Measurements from ENCODE around the gene ARPC3. TPM values are rescaled to one million over a fixed set of nuclear protein-coding genes. Genes with fewer than 3 reads are reported as not detected.

Gene ARPC3
- total and polyA plus RNA-seq, 9 of the 15 experiments (the other 6 are each of a cell fraction or from before 2014, with no cell fraction given), result 74.2 to 575 (median 345) TPM

DNA sequence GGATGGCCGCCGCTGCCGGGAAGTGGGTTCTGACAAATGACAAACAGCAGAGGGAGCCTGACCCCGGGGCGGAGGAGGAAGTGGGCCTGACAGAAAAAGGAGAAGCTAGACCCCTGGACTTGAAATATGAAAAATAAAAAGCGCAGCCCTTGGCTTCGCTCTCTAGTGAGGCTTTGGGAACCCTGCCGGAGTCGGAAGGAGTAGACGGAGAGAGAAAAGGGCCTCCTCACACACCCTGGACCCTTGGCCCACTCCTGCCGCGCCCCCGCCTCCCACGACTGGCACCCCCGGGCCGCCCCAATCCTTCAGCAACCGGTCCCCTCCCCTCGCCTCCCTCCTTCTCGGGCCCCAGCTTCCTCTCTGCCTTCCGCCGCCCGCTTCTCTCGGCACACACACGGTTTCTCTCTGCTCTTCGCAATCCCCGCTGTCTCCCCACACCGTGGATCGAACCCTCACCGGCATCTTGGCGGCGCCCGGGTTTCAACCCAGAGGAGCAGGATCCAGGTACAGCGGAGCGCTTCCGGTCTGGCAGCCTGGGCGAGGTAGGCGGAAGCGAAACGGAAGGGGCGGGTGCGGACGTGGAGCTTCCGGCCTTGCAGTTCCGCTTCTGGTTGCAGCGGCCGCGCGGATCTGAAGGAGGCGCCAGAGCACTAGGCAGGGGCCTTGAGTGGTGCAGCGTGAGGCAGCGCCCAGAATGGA, at the start of gene ARPC3 (continued):
- TF ChIP-seq POLR2AphosphoS2 (IDR thresholded peaks at IDR 0.05; ENCODE audit: low read length) (peak; percentile 78; the same call in 1 of the 2 replicates), CBX3 (IDR thresholded peaks at IDR 0.05; ENCODE audit: borderline replicate concordance in 1 of 2, low read length in 2 of 2) (no peak), MCM7 (IDR thresholded peaks at IDR 0.05) (no peak), MAFK (IDR thresholded peaks at IDR 0.05; ENCODE audit: low read length) (no peak), GATAD2A (IDR thresholded peaks at IDR 0.05) (no peak), CCAR2 (IDR thresholded peaks at IDR 0.05; ENCODE audit: low read depth, low read length) (no peak), SREBF2 (CRISPR knock-in tag; IDR thresholded peaks at IDR 0.05) (no peak), NELFE (IDR thresholded peaks at IDR 0.05; ENCODE audit: insufficient read depth, insufficient read length) (no peak), ILF3 (IDR thresholded peaks at IDR 0.05; ENCODE audit: borderline replicate concordance) (no peak), PRPF4 (IDR thresholded peaks at IDR 0.05; ENCODE audit: insufficient read depth, low read depth, low read length, poor library complexity, severe bottlenecking) (no peak), MTF1 (CRISPR knock-in tag; IDR thresholded peaks at IDR 0.05; ENCODE audit: borderline replicate concordance) (no peak), MYC (IDR thresholded peaks at IDR 0.05; ENCODE audit: low read depth, low read length) (peak; percentile 74), MYC (CRISPR knock-in tag; IDR thresholded peaks at IDR 0.05; ENCODE audit: borderline replicate concordance, low read depth) (no peak), ATF7 (IDR thresholded peaks at IDR 0.05) (peak; percentile 72; the same call in 1 of the 2 replicates), SAFB2 (IDR thresholded peaks at IDR 0.05; ENCODE audit: borderline replicate concordance, low read depth, low read length, severe bottlenecking) (no peak)
- TF ChIP-seq, protein P1, sequence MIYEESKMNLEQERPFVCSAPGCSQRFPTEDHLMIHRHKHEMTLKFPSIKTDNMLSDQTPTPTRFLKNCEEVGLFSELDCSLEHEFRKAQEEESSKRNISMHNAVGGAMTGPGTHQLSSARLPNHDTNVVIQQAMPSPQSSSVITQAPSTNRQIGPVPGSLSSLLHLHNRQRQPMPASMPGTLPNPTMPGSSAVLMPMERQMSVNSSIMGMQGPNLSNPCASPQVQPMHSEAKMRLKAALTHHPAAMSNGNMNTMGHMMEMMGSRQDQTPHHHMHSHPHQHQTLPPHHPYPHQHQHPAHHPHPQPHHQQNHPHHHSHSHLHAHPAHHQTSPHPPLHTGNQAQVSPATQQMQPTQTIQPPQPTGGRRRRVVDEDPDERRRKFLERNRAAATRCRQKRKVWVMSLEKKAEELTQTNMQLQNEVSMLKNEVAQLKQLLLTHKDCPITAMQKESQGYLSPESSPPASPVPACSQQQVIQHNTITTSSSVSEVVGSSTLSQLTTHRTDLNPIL (CRISPR knock-in tag; IDR thresholded peaks at IDR 0.05), result no peak
- TF ChIP-seq, protein P2, sequence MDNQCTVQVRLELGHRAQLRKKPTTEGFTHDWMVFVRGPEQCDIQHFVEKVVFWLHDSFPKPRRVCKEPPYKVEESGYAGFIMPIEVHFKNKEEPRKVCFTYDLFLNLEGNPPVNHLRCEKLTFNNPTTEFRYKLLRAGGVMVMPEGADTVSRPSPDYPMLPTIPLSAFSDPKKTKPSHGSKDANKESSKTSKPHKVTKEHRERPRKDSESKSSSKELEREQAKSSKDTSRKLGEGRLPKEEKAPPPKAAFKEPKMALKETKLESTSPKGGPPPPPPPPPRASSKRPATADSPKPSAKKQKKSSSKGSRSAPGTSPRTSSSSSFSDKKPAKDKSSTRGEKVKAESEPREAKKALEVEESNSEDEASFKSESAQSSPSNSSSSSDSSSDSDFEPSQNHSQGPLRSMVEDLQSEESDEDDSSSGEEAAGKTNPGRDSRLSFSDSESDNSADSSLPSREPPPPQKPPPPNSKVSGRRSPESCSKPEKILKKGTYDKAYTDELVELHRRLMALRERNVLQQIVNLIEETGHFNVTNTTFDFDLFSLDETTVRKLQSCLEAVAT (IDR thresholded peaks at IDR 0.05), result no peak
- TF ChIP-seq, protein P3, sequence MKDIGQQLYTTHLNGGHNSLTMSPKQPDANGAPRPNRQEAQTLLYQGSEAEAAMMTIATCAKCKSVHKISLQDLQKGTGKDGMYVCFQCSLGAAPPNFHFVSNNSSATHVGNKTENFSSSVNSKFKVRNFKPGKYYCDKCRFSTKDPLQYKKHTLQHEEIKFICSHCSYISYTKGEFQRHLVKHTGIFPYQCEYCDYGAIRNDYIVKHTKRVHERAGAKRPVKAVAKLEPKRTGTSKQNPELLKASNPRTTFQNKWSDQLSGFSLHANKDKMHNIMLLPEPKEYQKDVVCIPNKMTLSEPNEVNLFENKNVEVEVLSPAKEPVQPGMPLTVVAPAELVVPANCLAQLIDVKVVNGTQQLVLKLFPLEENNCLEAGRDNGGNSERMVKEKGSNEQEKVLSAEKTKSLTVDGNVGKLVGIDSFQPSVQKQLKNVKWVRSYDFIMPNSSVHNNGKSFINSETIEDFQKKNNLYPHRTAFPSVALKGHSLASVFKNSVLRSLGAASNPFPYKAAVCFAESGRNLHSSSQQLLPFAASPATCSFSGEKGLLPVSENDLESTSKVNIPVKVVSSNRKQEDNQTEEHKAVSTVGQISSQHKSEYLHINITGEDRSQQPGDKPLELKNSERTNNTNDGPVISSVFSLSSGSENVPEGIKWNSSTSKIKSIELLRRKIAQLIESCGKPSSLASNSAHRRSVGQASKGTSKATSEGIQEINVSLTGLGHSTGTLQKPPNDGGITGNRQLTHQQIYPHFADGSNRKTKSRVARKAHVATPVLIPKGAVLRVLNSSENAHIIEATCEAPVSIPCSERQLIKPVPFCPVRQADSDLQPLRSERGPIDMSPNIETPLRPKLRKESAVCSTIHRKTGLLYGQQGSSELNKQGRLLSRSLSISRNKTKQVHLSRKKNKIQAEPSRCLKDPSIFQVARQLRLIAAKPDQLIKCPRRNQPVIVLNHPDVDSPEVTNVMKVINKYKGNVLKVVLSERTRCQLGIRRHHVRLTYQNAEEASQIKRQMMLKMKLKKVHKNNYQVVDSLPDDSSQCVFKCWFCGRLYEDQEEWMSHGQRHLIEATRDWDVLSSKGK (CRISPR knock-in tag; IDR thresholded peaks at IDR 0.05), result no peak
- TF ChIP-seq, protein P4, sequence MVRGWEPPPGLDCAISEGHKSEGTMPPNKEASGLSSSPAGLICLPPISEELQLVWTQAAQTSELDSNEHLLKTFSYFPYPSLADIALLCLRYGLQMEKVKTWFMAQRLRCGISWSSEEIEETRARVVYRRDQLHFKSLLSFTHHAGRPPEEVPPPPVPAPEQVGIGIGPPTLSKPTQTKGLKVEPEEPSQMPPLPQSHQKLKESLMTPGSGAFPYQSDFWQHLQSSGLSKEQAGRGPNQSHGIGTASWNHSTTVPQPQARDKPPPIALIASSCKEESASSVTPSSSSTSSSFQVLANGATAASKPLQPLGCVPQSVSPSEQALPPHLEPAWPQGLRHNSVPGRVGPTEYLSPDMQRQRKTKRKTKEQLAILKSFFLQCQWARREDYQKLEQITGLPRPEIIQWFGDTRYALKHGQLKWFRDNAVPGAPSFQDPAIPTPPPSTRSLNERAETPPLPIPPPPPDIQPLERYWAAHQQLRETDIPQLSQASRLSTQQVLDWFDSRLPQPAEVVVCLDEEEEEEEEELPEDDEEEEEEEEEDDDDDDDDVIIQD (CRISPR knock-in tag; IDR thresholded peaks at IDR 0.05), result no peak
- TF ChIP-seq, protein P5, sequence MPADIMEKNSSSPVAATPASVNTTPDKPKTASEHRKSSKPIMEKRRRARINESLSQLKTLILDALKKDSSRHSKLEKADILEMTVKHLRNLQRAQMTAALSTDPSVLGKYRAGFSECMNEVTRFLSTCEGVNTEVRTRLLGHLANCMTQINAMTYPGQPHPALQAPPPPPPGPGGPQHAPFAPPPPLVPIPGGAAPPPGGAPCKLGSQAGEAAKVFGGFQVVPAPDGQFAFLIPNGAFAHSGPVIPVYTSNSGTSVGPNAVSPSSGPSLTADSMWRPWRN (IDR thresholded peaks at IDR 0.05; ENCODE audit: low read depth), result no peak
